Skeletal muscle satellite cell (primary cell): ENCODE results near the gene TBC1D10A.

Source experiments
- H3K27me3 ChIP-seq: 2 replicates; pipeline ENCODE4 v1.7.0; 2013; ENCODE audit warnings: low read length; ENCODE audit not compliant: control insufficient read depth, insufficient read depth
- H3K36me3 ChIP-seq: 2 replicates; pipeline ENCODE4 v1.7.0; 2013; ENCODE audit warnings: mild to moderate bottlenecking, control low read depth, low read length; ENCODE audit not compliant: insufficient read depth
- H3K4me1 ChIP-seq: 2 replicates; pipeline ENCODE4 v1.7.0; 2013; ENCODE audit warnings: low read length; ENCODE audit not compliant: control insufficient read depth, insufficient read depth
- H3K4me2 ChIP-seq: 2 replicates; pipeline ENCODE4 v1.7.0; 2013; ENCODE audit warnings: mild to moderate bottlenecking, low read length
- H3K4me3 ChIP-seq: 2 replicates; pipeline ENCODE4 v1.7.0; 2013; ENCODE audit warnings: low read length
- H3K9ac ChIP-seq: 2 replicates; pipeline ENCODE4 v1.7.0; 2013; ENCODE audit warnings: mild to moderate bottlenecking, low read depth, low read length, moderate library complexity
- H3K9me3 ChIP-seq: replicated peaks from 2 replicates; pipeline ENCODE4 v1.7.0; 2013; ENCODE audit warnings: mild to moderate bottlenecking, control low read depth, low read length

TBC1D10A gene

GRCh38 chr22:30287648-30288418 lies 38.9 kb downstream of the TBC1D10A start:
- H3K36me3 ChIP-seq: peaks cover 9% of the 10 kb centered on the region
- peak overlapping the region; percentile 85 for H3K9ac ChIP-seq
- no peaks in the 10 kb centered on the region for H3K9me3 ChIP-seq
- H3K4me2 ChIP-seq: peak overlapping the region; percentile 99
- no peaks in the 10 kb centered on the region for H3K27me3 ChIP-seq
- peaks cover 31% of the 10 kb centered on the region for H3K4me1 ChIP-seq
- peak overlapping the region; percentile 91 for H3K4me3 ChIP-seq

GRCh38 chr22:30286813-30287647 lies 39.7 kb downstream of the TBC1D10A start:
- Histone ChIP-seq H3K4me1 (peaks cover 31% of the 10 kb centered on the region), H3K4me3 (no peak overlapping the region), H3K27me3 (no peaks in the 10 kb centered on the region), H3K9ac (no peak overlapping the region), H3K36me3 (peaks cover 4% of the 10 kb centered on the region), H3K4me2 (no peak overlapping the region), H3K9me3 (no peaks in the 10 kb centered on the region)

GRCh38 chr22:30286331-30286730 lies 40.4 kb downstream of the TBC1D10A start:
- H3K36me3 ChIP-seq: peaks cover 3% of the 10 kb centered on the region
- no peak overlapping the region for H3K4me2 ChIP-seq
- H3K9ac ChIP-seq: no peak overlapping the region
- no peaks in the 10 kb centered on the region for H3K27me3 ChIP-seq
- H3K4me3 ChIP-seq: no peak overlapping the region
- no peaks in the 10 kb centered on the region for H3K9me3 ChIP-seq
- H3K4me1 ChIP-seq: peaks cover 29% of the 10 kb centered on the region

GRCh38 chr22:30285846-30286200 lies 40.9 kb downstream of the TBC1D10A start:
- no peaks in the 10 kb centered on the region for H3K9me3 ChIP-seq
- H3K9ac ChIP-seq: no peak overlapping the region
- peaks cover 23% of the 10 kb centered on the region for H3K4me1 ChIP-seq
- H3K27me3 ChIP-seq: no peaks in the 10 kb centered on the region
- peaks cover 3% of the 10 kb centered on the region for H3K36me3 ChIP-seq
- no peak overlapping the region for H3K4me3 ChIP-seq
- no peak overlapping the region for H3K4me2 ChIP-seq

GRCh38 chr22:30285176-30285845 lies 41.4 kb downstream of the TBC1D10A start:
- H3K4me3 ChIP-seq: no peak overlapping the region
- peaks cover 23% of the 10 kb centered on the region for H3K4me1 ChIP-seq
- no peaks in the 10 kb centered on the region for H3K27me3 ChIP-seq
- peaks cover 3% of the 10 kb centered on the region for H3K36me3 ChIP-seq
- H3K9me3 ChIP-seq: no peaks in the 10 kb centered on the region
- H3K9ac ChIP-seq: no peak overlapping the region
- no peak overlapping the region for H3K4me2 ChIP-seq

GRCh38 chr22:30284666-30285065 lies 42.1 kb downstream of the TBC1D10A start:
- peaks cover 23% of the 10 kb centered on the region for H3K4me1 ChIP-seq

GRCh38 chr22:30284172-30284571 lies 42.6 kb downstream of the TBC1D10A start:
- Histone ChIP-seq H3K9ac (no peak overlapping the region), H3K4me2 (no peak overlapping the region), H3K4me3 (no peak overlapping the region), H3K9me3 (no peaks in the 10 kb centered on the region), H3K36me3 (peaks cover 3% of the 10 kb centered on the region), H3K4me1 (peaks cover 28% of the 10 kb centered on the region), H3K27me3 (no peaks in the 10 kb centered on the region)

More at GRCh38 chr22:30284666-30285065, 42.1 kb downstream of the TBC1D10A start:
- Histone ChIP-seq H3K4me3 (no peak overlapping the region), H3K9me3 (no peaks in the 10 kb centered on the region), H3K9ac (no peak overlapping the region), H3K4me2 (no peak overlapping the region), H3K27me3 (no peaks in the 10 kb centered on the region), H3K36me3 (peaks cover 3% of the 10 kb centered on the region)

GRCh38 chr22:30283342-30283741 lies 43.4 kb downstream of the TBC1D10A start:
- no peak overlapping the region for H3K4me2 ChIP-seq
- no peaks in the 10 kb centered on the region for H3K9me3 ChIP-seq
- H3K4me1 ChIP-seq: peaks cover 30% of the 10 kb centered on the region
- no peak overlapping the region for H3K4me3 ChIP-seq
- no peak overlapping the region for H3K9ac ChIP-seq
- no peaks in the 10 kb centered on the region for H3K27me3 ChIP-seq
- peaks cover 3% of the 10 kb centered on the region for H3K36me3 ChIP-seq

- Histone ChIP-seq H3K4me3 (no peak overlapping the region), H3K27me3 (no peaks in the 10 kb centered on the region), H3K9ac (no peak overlapping the region), H3K4me1 (peaks cover 32% of the 10 kb centered on the region), H3K9me3 (no peaks in the 10 kb centered on the region), H3K36me3 (peaks cover 3% of the 10 kb centered on the region), H3K4me2 (no peak overlapping the region)
These were observed 44.1 kb downstream of the TBC1D10A start for GRCh38 chr22:30282616-30283046.

GRCh38 chr22:30280505-30280904 lies 46.2 kb downstream of the TBC1D10A start:
- no peaks in the 10 kb centered on the region for H3K9me3 ChIP-seq
- no peak overlapping the region for H3K9ac ChIP-seq
- H3K36me3 ChIP-seq: no peaks in the 10 kb centered on the region
- H3K4me3 ChIP-seq: no peak overlapping the region
- H3K4me2 ChIP-seq: no peak overlapping the region
- H3K27me3 ChIP-seq: no peaks in the 10 kb centered on the region
- peaks cover 40% of the 10 kb centered on the region for H3K4me1 ChIP-seq

- H3K4me3 ChIP-seq: peak overlapping the region; percentile 36
- H3K9ac ChIP-seq: peak overlapping the region; percentile 1
- H3K27me3 ChIP-seq: no peaks in the 10 kb centered on the region
- H3K4me2 ChIP-seq: peak overlapping the region; percentile 66
- H3K9me3 ChIP-seq: no peaks in the 10 kb centered on the region
- H3K4me1 ChIP-seq: peaks cover 40% of the 10 kb centered on the region
- no peaks in the 10 kb centered on the region for H3K36me3 ChIP-seq
These were observed 46.8 kb downstream of the TBC1D10A start for GRCh38 chr22:30279932-30280331.
